Skin epidermis (tissue), 12 donors: Measurements from ENCODE around the gene UNC50.
A peak's percentile ranks its signal among the peaks of the same experiment; 100 is the strongest.
"Not testable (repeated sequence)": the region's sequence is repeated elsewhere in the genome, so short reads cannot be mapped to it uniquely, and the experiment has no call there.

ENCODE experiments used
- H3K27ac ChIP-seq, 21 experiments: fragments of 200-600 bp; sonication (generic) in 11 of 21; one replicate each; pipeline ENCODE4 v1.5.0; 2020; ENCODE audit warnings: mild to moderate bottlenecking in 3 of 21, inconsistent platforms in 2 of 21, moderate library complexity in 2 of 21
- H3K4me3 ChIP-seq, 7 experiments: fragments of 200-600 bp; sonication (generic) in 2 of 7; one replicate each; pipeline ENCODE4 v1.5.0; 2020; ENCODE audit warnings: inconsistent platforms in 2 of 7, mild to moderate bottlenecking in 2 of 7, moderate library complexity in 1 of 7

The UNC50 gene

DNA sequence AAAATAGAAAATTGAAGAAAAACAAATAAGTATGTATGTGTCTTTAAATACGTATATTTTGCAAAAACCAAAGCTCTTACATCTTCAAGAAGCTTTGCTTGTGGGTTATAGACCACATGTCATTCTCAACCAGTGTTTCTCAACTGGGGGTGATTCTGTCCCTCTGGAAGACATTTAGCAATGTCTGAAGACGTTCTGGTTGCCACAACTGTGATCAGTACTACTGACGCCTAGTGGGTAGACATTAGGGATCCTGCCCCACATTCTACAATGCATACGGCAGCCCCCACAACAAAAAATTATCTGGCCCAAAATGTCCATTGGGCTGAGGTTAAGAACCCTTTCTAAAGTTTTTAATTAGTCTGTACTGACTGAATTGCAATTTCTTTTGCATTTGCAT is 48.4 kb downstream of the UNC50 start:
- peak overlapping the region in 5 of 21 experiments; percentile 7 to 63 (median 24) for H3K27ac ChIP-seq
- no peak overlapping the region for H3K4me3 ChIP-seq

DNA sequence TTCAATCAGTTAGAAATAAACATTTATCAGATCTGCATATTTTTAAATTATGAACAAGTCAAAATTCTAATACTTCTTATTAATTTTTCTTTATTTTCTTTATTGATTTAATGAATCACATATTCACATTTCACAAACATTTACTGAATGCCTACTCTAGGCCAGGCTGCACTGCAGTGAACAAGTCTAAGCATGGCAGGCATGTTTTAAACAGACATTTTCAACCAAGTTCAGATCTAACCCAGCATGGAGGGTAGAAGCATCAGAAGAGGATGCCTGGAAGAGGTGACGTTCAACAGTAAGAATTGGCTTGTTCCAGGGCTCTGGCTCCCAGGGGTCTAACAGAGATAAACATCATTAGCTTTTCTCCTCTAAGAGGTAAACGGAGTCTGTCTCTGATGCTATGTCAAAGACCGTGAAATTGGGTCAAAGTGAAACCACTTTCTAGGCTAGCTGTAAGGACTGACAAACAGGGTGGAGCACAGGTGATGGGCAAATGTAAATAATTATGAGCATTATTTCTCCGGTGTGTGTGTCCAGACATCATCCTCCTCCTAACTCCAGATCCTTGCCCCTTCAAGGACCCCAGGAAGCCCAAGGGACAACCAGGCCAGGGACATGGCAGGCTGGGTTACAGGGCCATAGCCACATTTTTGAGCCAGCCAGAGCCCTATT is 50.6 kb downstream of the UNC50 start:
- peak overlapping the region in 5 of 21 experiments; percentile 38 to 62 (median 47) for H3K27ac ChIP-seq
- peak overlapping the region in 1 of 7 experiments; percentile 1 for H3K4me3 ChIP-seq

DNA sequence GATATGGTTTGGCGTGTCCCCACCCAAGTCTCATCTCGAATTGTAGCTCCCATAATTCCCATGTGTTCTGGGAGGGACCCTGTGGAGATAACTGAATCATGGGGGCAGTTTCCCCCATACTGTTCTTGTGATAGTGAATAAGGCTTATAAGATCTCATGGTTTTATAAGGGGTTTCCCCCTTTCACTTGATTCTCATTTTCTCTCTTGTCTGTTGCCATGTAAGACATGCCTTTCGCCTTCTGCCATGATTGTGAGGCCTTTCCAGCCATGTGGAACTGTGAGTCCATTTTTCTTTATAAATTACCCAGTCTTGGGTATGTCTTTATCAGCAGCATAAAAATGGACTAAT is 51.1 kb downstream of the UNC50 start:
- peak overlapping the region in 4 of 21 experiments; percentile 41 to 62 (median 50) for H3K27ac ChIP-seq
- H3K4me3 ChIP-seq = not testable (repeated sequence)

DNA sequence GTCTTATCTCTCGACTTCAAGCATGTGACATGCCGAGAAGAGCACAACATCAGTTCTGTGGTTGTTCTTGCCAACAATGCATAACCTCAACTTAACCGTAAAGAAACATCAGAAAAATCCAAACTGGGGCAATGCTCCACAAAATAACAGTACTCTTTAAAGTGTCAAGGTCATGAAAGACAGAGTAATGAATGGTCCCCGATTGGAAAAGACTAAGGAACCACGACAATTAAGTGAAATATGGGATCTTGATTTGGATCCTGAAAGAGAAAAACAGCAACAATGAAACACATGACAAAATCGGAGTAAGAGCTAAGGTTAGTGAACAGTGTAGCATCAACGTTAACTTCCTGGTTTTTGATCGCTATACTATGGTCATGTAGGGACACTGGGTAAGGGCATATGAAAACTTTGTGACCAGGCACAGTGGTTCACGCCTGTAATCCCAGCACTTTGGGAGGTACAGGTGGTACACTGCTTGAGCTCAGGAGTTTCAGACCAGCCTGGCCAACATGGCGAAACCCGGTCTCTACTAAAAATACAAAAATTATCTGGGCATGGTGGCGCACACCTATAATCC is 55.2 kb downstream of the UNC50 start:
- Histone ChIP-seq H3K4me3 (no peak overlapping the region), H3K27ac (peak overlapping the region in 7 of 21 experiments; percentile 14 to 87 (median 39))

DNA sequence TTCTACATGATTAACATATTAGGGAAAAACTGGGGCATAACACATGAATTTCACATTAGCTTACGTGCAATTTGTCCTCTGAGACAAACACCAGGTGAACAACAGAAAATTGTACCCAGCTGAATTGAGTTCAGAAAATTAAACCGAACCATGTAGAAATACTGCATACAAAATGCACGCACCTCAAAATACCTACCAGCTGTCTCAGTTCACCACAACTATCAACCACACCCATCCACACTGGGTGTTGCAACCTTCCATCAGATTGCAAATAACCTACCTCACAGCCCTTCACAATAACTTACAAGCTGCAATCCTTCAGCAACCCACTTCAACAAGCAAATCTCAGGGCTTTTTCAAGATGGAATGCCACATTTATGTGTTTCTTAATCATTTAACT is 55.9 kb downstream of the UNC50 start:
- H3K27ac ChIP-seq = peak overlapping the region in 5 of 21 experiments; percentile 14 to 87 (median 63)
- no peak overlapping the region for H3K4me3 ChIP-seq

DNA sequence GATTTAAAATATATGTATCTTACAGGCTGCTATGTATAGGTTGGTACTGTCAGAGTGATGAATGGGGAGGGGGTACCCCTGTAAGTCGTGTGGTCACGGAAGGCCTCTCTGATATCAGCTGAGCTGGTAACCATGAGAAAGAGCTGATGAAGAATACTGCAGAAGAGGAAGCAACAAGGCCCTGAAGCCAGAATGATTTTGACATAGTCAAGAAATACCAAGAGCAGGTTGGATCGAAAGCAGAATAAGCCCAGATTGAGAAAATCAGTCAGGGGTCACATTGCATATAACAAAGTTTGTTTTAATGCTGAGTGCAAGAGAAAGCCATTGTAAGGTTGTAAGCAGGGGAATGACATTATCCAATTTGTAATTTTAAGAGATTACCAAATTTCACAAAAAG is 57.3 kb downstream of the UNC50 start:
- peak overlapping the region in 1 of 21 experiments; percentile 87 for H3K27ac ChIP-seq

More for the DNA sequence above, 57.3 kb downstream of the UNC50 start:
- no peak overlapping the region for H3K4me3 ChIP-seq
